Measurements from ENCODE around the gene RPL39L. TPM values are rescaled to one million over a fixed set of nuclear protein-coding genes. Genes with fewer than 3 reads are reported as not detected.

Gene RPL39L
- total RNA-seq, 4 donors from 2014 or later: 1.5 TPM; not detected in 3

- Histone ChIP-seq H3K27me3 (no peaks in the 10 kb centered on the region), H3K4me3 (no peak overlapping the region), H3K4me1 (peaks cover 0 to 7% (median 3%) of the 10 kb centered on the region in 4 donors), H3K36me3 (no peaks in the 10 kb centered on the region), H3K27ac (no peak overlapping the region), H3K9me3 (no peaks in the 10 kb centered on the region)
- TF ChIP-seq CTCF (IDR thresholded peaks at IDR 0.05): no peak
- no peak for TF ChIP-seq POLR2A (IDR thresholded peaks at IDR 0.05)
- no peak for DNase-seq
Observed at GRCh38 chr3:187104342-187104741, 35.0 kb downstream of the RPL39L start.

- Histone ChIP-seq H3K4me1 (peaks cover 0 to 7% (median 3%) of the 10 kb centered on the region in 4 donors), H3K36me3 (no peaks in the 10 kb centered on the region), H3K27ac (no peak overlapping the region), H3K9me3 (no peaks in the 10 kb centered on the region), H3K4me3 (no peak overlapping the region), H3K27me3 (no peaks in the 10 kb centered on the region)
- TF ChIP-seq CTCF (IDR thresholded peaks at IDR 0.05): no peak
- no peak for TF ChIP-seq POLR2A (IDR thresholded peaks at IDR 0.05)
- no peak for DNase-seq
Observed at GRCh38 chr3:187103251-187103650, 36.0 kb downstream of the RPL39L start.

- peak overlapping the region; percentile 3 to 41 (median 23) for H3K27ac ChIP-seq
Observed at GRCh38 chr3:187102073-187102634, 37.1 kb downstream of the RPL39L start.

GRCh38 chr3:187101184-187102072 is 37.9 kb downstream of the RPL39L start:
- Histone ChIP-seq H3K4me1 (peaks cover 0 to 7% (median 3%) of the 10 kb centered on the region in 4 donors), H3K9me3 (no peaks in the 10 kb centered on the region), H3K36me3 (no peaks in the 10 kb centered on the region), H3K4me3 (peak overlapping the region in 2 of 4 donors; percentile 6 to 23), H3K27me3 (no peaks in the 10 kb centered on the region), H3K27ac (peak overlapping the region; percentile 3 to 41 (median 23))
- TF ChIP-seq CTCF (IDR thresholded peaks at IDR 0.05) (no peak), POLR2A (IDR thresholded peaks at IDR 0.05) (no peak)
- DNase-seq: peak; percentile 51 to 82 (median 55)

More at GRCh38 chr3:187102073-187102634, 37.1 kb downstream of the RPL39L start:
- Histone ChIP-seq H3K4me1 (peaks cover 0 to 7% (median 3%) of the 10 kb centered on the region in 4 donors), H3K4me3 (peak overlapping the region in 2 of 4 donors; percentile 6 to 23), H3K36me3 (no peaks in the 10 kb centered on the region), H3K27me3 (no peaks in the 10 kb centered on the region), H3K9me3 (no peaks in the 10 kb centered on the region)
- no peak for TF ChIP-seq POLR2A (IDR thresholded peaks at IDR 0.05)
- no peak for TF ChIP-seq CTCF (IDR thresholded peaks at IDR 0.05)
- no peak for DNase-seq

- Histone ChIP-seq H3K27me3 (no peaks in the 10 kb centered on the region), H3K36me3 (no peaks in the 10 kb centered on the region), H3K4me1 (peaks cover 0 to 7% (median 3%) of the 10 kb centered on the region in 4 donors), H3K9me3 (no peaks in the 10 kb centered on the region), H3K4me3 (no peak overlapping the region), H3K27ac (no peak overlapping the region)
- no peak for TF ChIP-seq POLR2A (IDR thresholded peaks at IDR 0.05)
- no peak for TF ChIP-seq CTCF (IDR thresholded peaks at IDR 0.05)
- no peak for DNase-seq
Observed at GRCh38 chr3:187098923-187099512, 40.3 kb downstream of the RPL39L start.

Data from Peyer's patch (tissue), 4 donors.